ENCODE measurements around the gene CLPX.

GRCh38 chr15:65115542-65115941 is 69.6 kb downstream of the CLPX start:
- TF ChIP-seq CTCF (conservative IDR thresholded peaks at IDR 0.05; ENCODE audit: low read depth, low read length): no peak
- TF ChIP-seq EZH2 (IDR thresholded peaks at IDR 0.05; ENCODE audit: low read length, unreplicated experiment): no peak
- TF ChIP-seq EZH2phosphoT487 (IDR thresholded peaks at IDR 0.05; ENCODE audit: borderline replicate concordance, low read length): no peak

Measured in PC-3 (cell line).